Fibroblast of lung (primary cell): Measurements from ENCODE around the gene DNAJB6. TPM values are rescaled to one million over a fixed set of nuclear protein-coding genes. Genes with fewer than 3 reads are reported as not detected.

ENCODE experiments used
- DNase-seq, 2 donors: peaks; one replicate each; pipeline versions ENCODE4 v3.0.0 to v3.0.0-alpha.2; 2010; ENCODE audit warnings: low read depth in 2 of 2
- H2AFZ ChIP-seq: 2 replicates; pipeline ENCODE4 v1.5.1; 2012; ENCODE audit warnings: low read length, control low read depth, inconsistent platforms
- H3K27ac ChIP-seq: 2 replicates; pipeline ENCODE4 v1.5.1; 2011; ENCODE audit warnings: low read length, control low read depth; ENCODE audit not compliant: insufficient read depth
- H3K27me3 ChIP-seq: 2 replicates; pipeline ENCODE4 v1.5.1; 2011; ENCODE audit warnings: mild to moderate bottlenecking, low read length; ENCODE audit not compliant: control insufficient read depth, insufficient read depth
- H3K36me3 ChIP-seq: 2 replicates; pipeline ENCODE4 v1.5.1; 2011; ENCODE audit warnings: low read length; ENCODE audit not compliant: control insufficient read depth, insufficient read depth
- H3K4me1 ChIP-seq: 2 replicates; pipeline ENCODE4 v1.5.1; 2011; ENCODE audit warnings: low read length; ENCODE audit not compliant: control insufficient read depth, insufficient read depth; ENCODE audit errors: extremely low read depth
- H3K4me2 ChIP-seq: 2 replicates; pipeline ENCODE4 v1.5.1; 2011; ENCODE audit warnings: low read length, control low read depth; ENCODE audit not compliant: insufficient read depth; ENCODE audit errors: extremely low read depth
- H3K4me3 ChIP-seq, 4 experiments: fragments of 200-600 bp in 1 of 4; sonication (generic) in 1 of 4; replicated peaks in 1 of 4; 2 replicates each; pipeline ENCODE4 v1.5.1; 2011 to 2016; ENCODE audit warnings: low read length in 4 of 4, low read depth in 3 of 4, mild to moderate bottlenecking in 3 of 4, control low read depth in 2 of 4, inconsistent platforms in 1 of 4, mixed read lengths in 1 of 4; ENCODE audit not compliant: insufficient read depth in 1 of 4; ENCODE audit errors: control extremely low read depth in 1 of 4
- H3K79me2 ChIP-seq: 2 replicates; pipeline ENCODE4 v1.5.1; 2012; ENCODE audit warnings: mild to moderate bottlenecking, low read length, inconsistent platforms; ENCODE audit not compliant: control insufficient read depth, insufficient read depth
- H3K9ac ChIP-seq: 2 replicates; pipeline ENCODE4 v1.5.1; 2011; ENCODE audit warnings: mild to moderate bottlenecking, low read length, control low read depth; ENCODE audit not compliant: insufficient read depth
- H3K9me3 ChIP-seq: 2 replicates; pipeline ENCODE4 v1.5.1; 2012; ENCODE audit warnings: low read depth, low read length; ENCODE audit not compliant: control insufficient read depth, insufficient read depth
- H4K20me1 ChIP-seq: 2 replicates; pipeline ENCODE4 v1.5.1; 2011; ENCODE audit warnings: low read length; ENCODE audit not compliant: control insufficient read depth, insufficient read depth; ENCODE audit errors: extremely low read depth
- EZH2 ChIP-seq: IDR thresholded peaks from 2 replicates; pipeline ENCODE4 v1.5.1; 2012; ENCODE audit warnings: low read length, control low read depth, mild to moderate bottlenecking; ENCODE audit errors: missing control alignments
- polyA plus RNA-seq, 2 donors: library from polyadenylated mRNA; depleted of rRNA in 1 of 2; stranded (reverse) in 1 of 2; unstranded in 1 of 2; fragments of >200 nt; gene quantifications; 2 replicates each; pipeline ENCODE4 v1.2.1, GENCODE V29; 2011 to 2012; ENCODE audit warnings: missing spikeins in 1 of 2
- total RNA-seq: library from RNA; depleted of rRNA; stranded (reverse); fragments of >200 nt; gene quantifications from 2 replicates; pipeline ENCODE4 v1.2.1, GENCODE V29; 2014
- TF ChIP-seq, protein P1 (sequence below), 2 donors: IDR thresholded peaks in 1 of 2; conservative IDR thresholded peaks in 1 of 2; 1 replicate in 1 of 2; 2 replicates in 1 of 2; pipeline ENCODE4 v1.5.1; 2011 to 2012; ENCODE audit warnings: low read length in 2 of 2, control low read depth in 1 of 2, inconsistent platforms in 1 of 2, low read depth in 1 of 2, mild to moderate bottlenecking in 1 of 2

Gene DNAJB6
- total and polyA plus RNA-seq, 2 donors (not counting 1 experiment from before 2014, with no cell fraction given): 86.2 to 117 TPM

DNA sequence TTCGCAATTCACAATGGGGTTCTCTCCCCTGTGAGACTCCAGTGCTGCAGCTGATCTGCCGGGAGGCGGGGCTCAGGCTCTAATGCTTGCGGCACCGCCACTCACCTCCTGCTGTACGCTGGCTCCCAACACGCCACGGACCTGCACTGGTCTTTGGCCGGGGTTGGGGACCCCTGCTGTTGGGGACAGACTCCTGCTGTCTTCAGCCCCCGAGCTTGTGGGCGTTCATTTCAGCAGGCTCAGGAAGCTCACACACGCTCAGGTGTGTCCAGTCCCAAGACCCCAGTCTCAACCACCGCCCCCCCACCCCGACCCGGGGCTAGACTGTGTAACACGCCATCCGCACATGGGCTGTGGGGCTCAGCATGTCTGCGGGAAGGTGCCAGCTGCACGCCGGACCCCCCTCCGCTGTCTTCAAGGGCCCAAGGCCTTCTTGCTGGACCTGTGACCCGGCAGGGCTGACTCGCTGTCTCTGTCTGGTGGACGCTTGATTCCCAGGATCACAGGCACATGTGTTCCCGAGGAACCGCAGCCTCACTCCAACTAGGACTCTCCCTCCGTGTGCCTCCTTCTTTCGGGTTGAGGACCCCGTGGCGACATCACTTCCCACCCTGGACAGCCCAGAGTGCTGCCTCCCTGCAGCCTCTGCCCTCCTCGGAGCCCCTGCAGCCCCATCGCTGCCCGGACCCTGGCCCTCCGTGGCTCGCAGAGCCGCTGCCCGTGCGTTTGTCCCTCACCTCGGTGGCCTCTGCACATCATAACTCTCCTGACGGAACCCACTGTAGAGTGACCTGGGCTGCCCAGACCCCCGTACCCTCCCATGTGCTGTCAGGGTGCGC, 106.4 kb downstream of the DNAJB6 start:
- Histone ChIP-seq H3K9me3 (no peaks in the 10 kb centered on the region), H3K9ac (no peak overlapping the region), H3K36me3 (no peaks in the 10 kb centered on the region), H3K79me2 (no peaks in the 10 kb centered on the region), H3K27me3 (no peaks in the 10 kb centered on the region), H3K27ac (no peak overlapping the region), H2AFZ (no peak overlapping the region), H3K4me2 (no peak overlapping the region), H3K4me1 (no peaks in the 10 kb centered on the region), H3K4me3 (no peak overlapping the region), H4K20me1 (no peaks in the 10 kb centered on the region)
- DNase-seq: no peak
- TF ChIP-seq, protein P1, sequence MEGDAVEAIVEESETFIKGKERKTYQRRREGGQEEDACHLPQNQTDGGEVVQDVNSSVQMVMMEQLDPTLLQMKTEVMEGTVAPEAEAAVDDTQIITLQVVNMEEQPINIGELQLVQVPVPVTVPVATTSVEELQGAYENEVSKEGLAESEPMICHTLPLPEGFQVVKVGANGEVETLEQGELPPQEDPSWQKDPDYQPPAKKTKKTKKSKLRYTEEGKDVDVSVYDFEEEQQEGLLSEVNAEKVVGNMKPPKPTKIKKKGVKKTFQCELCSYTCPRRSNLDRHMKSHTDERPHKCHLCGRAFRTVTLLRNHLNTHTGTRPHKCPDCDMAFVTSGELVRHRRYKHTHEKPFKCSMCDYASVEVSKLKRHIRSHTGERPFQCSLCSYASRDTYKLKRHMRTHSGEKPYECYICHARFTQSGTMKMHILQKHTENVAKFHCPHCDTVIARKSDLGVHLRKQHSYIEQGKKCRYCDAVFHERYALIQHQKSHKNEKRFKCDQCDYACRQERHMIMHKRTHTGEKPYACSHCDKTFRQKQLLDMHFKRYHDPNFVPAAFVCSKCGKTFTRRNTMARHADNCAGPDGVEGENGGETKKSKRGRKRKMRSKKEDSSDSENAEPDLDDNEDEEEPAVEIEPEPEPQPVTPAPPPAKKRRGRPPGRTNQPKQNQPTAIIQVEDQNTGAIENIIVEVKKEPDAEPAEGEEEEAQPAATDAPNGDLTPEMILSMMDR (conservative IDR thresholded peaks at IDR 0.05 in 1 of 2, IDR thresholded peaks at IDR 0.05 in 1 of 2; ENCODE audit: low read depth in 1 of 2, low read length in 2 of 2): no peak
- TF ChIP-seq EZH2: no peak

DNA sequence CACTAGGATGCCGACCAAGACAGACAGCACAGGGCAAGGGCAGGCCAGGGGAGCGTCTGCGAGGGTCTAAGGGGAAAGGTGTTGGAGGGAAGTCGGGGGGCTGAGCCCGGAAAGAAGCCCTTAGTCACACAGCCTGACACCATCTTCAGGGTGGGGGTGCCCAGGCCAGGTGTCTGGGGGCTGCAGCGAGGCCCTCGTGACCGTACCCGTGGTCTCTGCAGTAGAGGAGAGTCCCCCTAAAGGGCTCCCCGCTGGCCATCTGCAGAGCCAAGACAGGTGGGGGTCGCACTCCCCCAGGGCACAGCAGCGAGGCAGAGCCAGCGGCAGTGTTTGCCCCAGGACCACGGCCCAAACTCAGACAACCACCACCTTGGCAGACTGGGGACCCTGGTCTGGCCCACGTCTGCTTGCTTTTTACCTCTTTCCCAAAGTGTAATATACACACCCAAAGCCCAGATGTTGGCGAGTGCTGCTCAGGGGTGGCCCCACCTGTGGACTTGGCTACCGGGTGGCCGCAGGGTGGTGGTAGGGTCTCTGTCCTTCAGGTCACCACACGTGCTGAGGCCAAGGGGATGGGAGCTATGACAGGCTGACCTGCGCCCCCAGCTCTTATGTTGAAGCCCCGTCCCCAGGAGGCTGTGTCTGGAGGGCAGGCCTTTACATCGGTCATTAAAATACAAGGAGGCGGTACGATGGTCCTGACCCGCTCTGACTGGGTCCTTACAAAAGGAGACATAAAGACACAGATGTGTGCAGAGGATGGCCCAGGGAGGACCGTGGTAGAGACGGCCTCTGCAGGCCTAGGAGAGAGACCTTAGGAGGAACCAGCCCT, 107.4 kb downstream of the DNAJB6 start:
- TF ChIP-seq, protein P1 (conservative IDR thresholded peaks at IDR 0.05 in 1 of 2, IDR thresholded peaks at IDR 0.05 in 1 of 2; ENCODE audit: low read depth in 1 of 2, low read length in 2 of 2): no peak
- no peak for TF ChIP-seq EZH2
- Histone ChIP-seq H3K27ac (no peak overlapping the region), H2AFZ (no peak overlapping the region), H3K4me3 (no peak overlapping the region), H3K36me3 (no peaks in the 10 kb centered on the region), H3K4me1 (no peaks in the 10 kb centered on the region), H3K9ac (no peak overlapping the region), H3K79me2 (no peaks in the 10 kb centered on the region), H3K4me2 (no peak overlapping the region), H3K9me3 (no peaks in the 10 kb centered on the region), H4K20me1 (no peaks in the 10 kb centered on the region), H3K27me3 (no peaks in the 10 kb centered on the region)
- no peak for DNase-seq

DNA sequence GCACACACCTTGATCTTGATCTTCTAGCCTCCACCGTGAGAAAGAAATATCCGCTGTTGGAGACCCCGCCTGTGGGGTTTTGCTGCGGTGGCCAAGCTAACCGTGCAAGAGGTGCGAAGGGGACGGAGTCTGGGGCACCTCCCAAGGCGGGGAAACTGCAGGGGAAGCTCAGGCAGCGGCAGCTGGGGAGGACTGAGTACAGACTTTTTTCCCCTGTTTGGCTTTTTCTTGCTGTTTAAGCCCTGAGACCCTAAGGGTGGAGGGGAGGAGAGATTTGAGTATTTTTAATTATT, 108.0 kb downstream of the DNAJB6 start:
- Histone ChIP-seq H3K9ac (no peak overlapping the region), H3K9me3 (no peaks in the 10 kb centered on the region), H3K4me3 (no peak overlapping the region), H3K4me2 (no peak overlapping the region), H3K27ac (no peak overlapping the region), H3K4me1 (no peaks in the 10 kb centered on the region), H3K36me3 (no peaks in the 10 kb centered on the region), H3K27me3 (no peaks in the 10 kb centered on the region), H3K79me2 (no peaks in the 10 kb centered on the region), H2AFZ (no peak overlapping the region), H4K20me1 (no peaks in the 10 kb centered on the region)
- no peak for TF ChIP-seq EZH2
- TF ChIP-seq, protein P1 (conservative IDR thresholded peaks at IDR 0.05 in 1 of 2, IDR thresholded peaks at IDR 0.05 in 1 of 2; ENCODE audit: low read depth in 1 of 2, low read length in 2 of 2): no peak
- no peak for DNase-seq
